Measurements from ENCODE around the gene KIR2DL4.
"Not testable (repeated sequence)": the region's sequence is repeated elsewhere in the genome, so short reads cannot be mapped to it uniquely, and the experiment has no call there.

The KIR2DL4 gene

DNA sequence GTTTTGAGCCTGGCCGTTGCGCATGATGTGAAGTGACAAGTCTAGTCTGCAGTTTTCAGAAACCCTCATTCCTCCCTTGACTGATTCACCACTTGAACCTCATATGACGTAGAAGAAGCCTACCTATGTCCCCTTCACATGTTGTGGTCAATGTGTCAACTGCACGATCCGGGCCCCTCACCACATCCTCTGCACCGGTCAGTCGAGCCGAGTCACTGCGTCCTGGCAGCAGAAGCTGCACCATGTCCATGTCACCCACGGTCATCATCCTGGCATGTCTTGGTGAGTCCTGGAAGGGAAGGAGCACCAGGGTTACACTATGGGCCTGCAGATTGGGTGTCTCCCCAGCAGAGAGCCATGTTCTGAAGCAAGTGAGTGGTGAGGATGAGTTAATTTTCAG, at the start of gene KIR2DL4:
Gene KIR2DL4, plus strand, starts transcription at position 201 of the 400 bp plus-strand sequence. Its CDS starts 42 bp downstream, at position 243.
- Mint-ChIP-seq H3K4me3 (peak within 1 kb of the TSS; percentile 30), H3K36me3 (no peaks in the 10 kb centered on the region), H3K27ac (peak within 1 kb of the TSS; percentile 18), H3K9me3 (peaks cover 2% of the 10 kb centered on the region), H3K4me1 (peaks cover 7% of the 10 kb centered on the region)
- DNase-seq (ENCODE audit: low spot score in 2 of 2), result peak in 1 of 2 donors; percentile 67
- peak; percentile 75 for ATAC-seq

DNA sequence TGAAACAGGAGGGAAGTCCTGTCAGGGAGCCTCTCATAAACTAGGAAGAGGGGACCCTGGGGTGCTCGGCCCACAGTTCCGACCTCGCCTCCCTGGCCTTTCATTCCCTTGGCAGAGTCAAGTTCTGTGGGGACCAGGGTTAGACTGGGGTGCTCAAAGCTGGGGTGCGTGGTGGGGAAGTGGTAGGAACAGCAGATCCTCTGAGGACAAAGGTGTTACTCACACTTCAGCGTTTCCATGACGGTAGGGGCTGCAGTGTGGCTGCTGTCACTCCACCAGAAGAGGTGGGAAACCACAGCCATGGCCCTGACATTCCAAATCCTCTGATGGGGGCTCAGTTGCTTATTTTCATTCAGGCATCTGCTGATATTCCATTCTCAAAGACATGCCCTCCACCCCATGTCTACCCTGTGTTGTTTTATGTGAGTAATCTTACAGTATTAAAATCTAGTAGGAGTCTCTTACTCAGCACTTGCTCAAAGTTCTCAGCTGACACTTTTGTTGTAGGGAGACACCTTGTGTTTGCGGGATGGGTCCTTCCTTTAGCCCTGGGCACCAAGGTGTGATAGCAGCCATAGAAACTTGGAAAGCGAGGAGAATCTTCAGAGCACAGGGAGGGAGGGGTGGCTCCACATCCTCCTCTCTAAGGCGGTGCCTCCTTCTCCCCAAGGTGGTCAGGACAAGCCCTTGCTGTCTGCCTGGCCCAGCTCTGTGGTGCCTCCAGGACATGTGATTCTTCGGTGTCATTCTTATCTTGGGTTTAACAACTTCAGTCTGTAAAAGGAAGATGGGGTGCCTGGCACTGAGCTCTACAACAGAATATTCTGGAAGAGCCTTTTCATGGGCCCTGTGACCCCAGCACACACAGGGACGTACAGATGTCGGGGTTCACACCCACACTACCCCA, 47.0 kb upstream of the KIR2DL4 start:
- H3K4me1 Mint-ChIP-seq; H3K27ac Mint-ChIP-seq; H3K9me3 Mint-ChIP-seq; H3K36me3 Mint-ChIP-seq; H3K4me3 Mint-ChIP-seq; DNase-seq (ENCODE audit: low spot score in 2 of 2): not testable (repeated sequence)
- peak; percentile 46 for ATAC-seq

DNA sequence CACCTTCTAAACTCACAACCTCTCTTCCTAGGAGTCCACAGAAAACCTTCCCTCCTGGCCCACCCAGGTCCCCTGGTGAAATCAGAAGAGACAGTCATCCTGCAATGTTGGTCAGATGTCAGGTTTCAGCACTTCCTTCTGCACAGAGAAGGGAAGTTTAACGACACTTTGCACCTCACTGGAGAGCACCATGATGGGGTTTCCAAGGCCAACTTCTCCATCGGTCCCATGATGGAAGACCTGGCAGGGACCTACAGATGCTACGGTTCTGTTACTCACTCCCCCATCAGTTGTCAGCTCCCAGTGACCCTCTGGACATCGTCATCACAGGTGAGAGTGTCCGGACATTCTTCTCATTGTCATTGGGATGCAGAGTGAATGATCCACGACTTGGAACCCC, 44.8 kb upstream of the KIR2DL4 start:
- not testable (repeated sequence) for H3K4me1 Mint-ChIP-seq; H3K36me3 Mint-ChIP-seq; H3K9me3 Mint-ChIP-seq; ATAC-seq; H3K4me3 Mint-ChIP-seq; DNase-seq (ENCODE audit: low spot score in 2 of 2); H3K27ac Mint-ChIP-seq

DNA sequence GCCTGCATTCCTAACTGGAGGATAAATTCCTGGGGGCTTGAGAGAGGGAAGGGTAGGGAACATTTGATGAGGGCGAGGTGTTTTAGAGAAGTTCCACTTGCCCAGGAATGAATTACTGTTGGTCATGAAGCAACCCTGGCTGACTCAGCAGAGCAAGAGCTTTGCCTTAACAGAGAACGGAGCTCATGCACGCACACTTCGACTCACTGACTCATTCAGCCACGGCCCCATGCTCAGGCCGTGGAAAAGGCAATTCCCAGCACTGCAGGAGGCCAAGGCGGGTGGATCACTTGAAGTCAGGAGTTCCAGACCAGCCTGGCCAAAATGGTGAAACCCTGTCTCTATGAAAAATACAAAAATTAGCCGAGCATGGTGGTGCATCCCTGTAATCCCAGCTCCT, 39.2 kb upstream of the KIR2DL4 start:
- H3K4me3 Mint-ChIP-seq; H3K27ac Mint-ChIP-seq; DNase-seq (ENCODE audit: low spot score in 2 of 2); H3K9me3 Mint-ChIP-seq; H3K4me1 Mint-ChIP-seq; ATAC-seq; H3K36me3 Mint-ChIP-seq: not testable (repeated sequence)

DNA sequence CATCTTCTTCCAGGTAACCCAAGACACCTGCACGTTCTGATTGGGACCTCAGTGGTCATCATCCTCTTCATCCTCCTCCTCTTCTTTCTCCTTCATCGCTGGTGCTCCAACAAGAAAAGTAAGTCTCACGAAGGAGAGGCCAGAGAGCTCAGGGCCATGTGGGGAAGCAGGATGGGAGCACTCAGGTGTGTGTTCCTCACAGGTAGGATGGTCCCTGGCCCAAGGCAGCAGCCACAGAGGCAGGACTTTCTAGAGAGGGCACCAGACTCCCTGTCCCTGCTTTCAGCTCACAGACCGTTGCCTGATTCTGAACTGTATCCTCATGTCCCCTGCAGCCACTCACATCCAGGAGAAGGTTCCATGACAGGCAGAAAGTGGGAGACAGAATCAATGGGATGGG, 36.9 kb upstream of the KIR2DL4 start:
- H3K4me3 Mint-ChIP-seq; H3K27ac Mint-ChIP-seq; H3K4me1 Mint-ChIP-seq; H3K36me3 Mint-ChIP-seq; DNase-seq (ENCODE audit: low spot score in 2 of 2); H3K9me3 Mint-ChIP-seq; ATAC-seq: not testable (repeated sequence)

DNA sequence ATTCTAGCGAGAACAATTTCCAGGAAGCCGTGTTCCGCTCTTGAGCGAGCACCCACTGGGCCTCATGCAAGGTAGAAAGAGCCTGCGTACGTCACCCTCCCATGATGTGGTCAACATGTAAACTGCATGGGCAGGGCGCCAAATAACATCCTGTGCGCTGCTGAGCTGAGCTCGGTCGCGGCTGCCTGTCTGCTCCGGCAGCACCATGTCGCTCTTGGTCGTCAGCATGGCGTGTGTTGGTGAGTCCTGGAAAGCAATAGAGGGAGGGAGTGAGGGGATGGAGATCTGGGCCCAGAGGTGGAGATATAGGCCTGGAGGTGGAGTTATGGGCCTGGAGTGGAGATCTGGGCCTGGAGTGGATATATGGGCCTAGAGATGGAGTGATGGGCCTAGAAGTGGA, 33.8 kb upstream of the KIR2DL4 start, which contains the start of gene KIR2DL1:
Gene KIR2DL1, plus strand, starts transcription at position 148 of the 400 bp plus-strand sequence. Its CDS starts 58 bp downstream, at position 206.
- not testable (repeated sequence) for ATAC-seq; DNase-seq (ENCODE audit: low spot score in 2 of 2); H3K9me3 Mint-ChIP-seq; H3K4me1 Mint-ChIP-seq; H3K27ac Mint-ChIP-seq; H3K36me3 Mint-ChIP-seq; H3K4me3 Mint-ChIP-seq

DNA sequence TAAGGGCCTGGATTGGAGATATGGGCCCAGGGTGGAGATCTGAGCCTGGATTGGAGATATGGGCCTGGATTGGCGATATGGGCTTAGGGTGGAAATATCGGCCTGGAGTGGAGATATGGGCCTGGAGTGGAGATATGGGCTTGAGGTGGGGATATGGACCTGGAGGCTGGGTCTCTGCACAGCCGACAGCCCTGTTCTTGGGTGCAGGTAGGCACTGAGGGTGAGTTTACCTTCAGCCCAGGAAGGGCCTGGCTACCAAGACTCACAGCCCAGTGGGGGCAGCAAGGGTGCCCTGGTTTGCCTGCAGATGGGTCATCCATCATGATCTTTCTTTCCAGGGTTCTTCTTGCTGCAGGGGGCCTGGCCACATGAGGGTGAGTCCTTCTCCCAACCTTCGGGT, 32.9 kb upstream of the KIR2DL4 start:
- H3K4me1 Mint-ChIP-seq; ATAC-seq; H3K27ac Mint-ChIP-seq; H3K4me3 Mint-ChIP-seq; H3K36me3 Mint-ChIP-seq; H3K9me3 Mint-ChIP-seq; DNase-seq (ENCODE audit: low spot score in 2 of 2): not testable (repeated sequence)

DNA sequence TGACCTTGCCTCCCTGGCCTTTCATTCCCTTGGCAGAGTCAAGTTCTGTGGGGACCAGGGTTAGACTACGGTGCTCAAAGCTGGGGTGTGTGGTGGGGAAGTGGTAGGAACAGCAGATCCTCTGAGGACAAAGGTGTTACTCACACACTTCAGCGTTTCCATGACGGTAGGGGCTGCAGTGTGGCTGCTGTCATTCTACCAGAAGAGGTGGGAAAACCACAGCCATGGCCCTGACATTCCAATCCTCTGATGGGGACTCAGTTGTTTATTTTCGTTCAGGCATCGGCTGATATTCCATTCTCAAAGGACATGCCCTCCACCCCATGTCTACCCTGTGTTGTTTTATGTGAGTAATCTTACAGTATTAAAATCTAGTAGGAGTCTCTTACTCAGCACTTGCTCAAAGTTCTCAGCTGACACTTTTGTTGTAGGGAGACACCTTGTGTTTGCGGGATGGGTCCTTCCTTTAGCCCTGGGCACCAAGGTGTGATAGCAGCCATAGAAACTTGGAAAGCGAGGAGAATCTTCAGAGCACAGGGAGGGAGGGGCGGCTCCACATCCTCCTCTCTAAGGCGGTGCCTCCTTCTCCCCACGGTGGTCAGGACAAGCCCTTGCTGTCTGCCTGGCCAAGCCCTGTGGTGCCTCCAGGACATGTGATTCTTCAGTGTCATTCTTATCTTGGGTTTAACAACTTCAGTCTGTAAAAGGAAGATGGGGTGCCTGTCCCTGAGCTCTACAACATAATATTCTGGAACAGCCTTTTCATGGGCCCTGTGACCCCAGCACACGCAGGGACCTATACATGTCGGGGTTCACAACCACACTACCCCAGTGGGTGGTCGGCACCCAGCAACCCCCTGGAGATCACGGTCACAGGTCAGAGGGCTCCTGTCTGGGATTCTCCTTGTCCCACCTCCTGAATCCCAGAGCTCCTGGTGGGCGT, 32.1 kb upstream of the KIR2DL4 start:
- peak; percentile 63 for ATAC-seq

DNA sequence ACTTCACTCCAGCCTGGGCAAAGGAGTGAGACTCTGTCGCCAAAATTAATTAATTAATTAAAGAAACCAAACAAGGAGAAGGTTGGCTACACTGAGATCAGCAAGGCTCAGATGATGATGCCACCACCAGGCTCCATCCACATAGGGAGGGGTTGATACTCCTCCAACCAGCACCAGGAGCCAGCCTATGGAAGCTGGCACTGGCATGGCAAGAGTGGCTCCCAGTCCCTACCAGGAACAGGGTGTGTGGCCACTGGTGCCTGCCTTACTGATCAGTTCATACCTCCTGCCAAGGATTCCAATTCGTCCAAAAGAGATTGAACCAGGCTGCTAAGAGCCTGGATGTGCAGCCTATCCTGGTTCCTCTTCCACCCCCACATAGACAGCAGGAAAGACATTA, 30.7 kb upstream of the KIR2DL4 start:
- H3K4me3 Mint-ChIP-seq; DNase-seq (ENCODE audit: low spot score in 2 of 2); H3K27ac Mint-ChIP-seq; H3K36me3 Mint-ChIP-seq; H3K9me3 Mint-ChIP-seq; ATAC-seq; H3K4me1 Mint-ChIP-seq: not testable (repeated sequence)

More for the DNA sequence above, 32.1 kb upstream of the KIR2DL4 start:
- H3K4me3 Mint-ChIP-seq; DNase-seq (ENCODE audit: low spot score in 2 of 2); H3K9me3 Mint-ChIP-seq; H3K27ac Mint-ChIP-seq; H3K4me1 Mint-ChIP-seq; H3K36me3 Mint-ChIP-seq: not testable (repeated sequence)

DNA sequence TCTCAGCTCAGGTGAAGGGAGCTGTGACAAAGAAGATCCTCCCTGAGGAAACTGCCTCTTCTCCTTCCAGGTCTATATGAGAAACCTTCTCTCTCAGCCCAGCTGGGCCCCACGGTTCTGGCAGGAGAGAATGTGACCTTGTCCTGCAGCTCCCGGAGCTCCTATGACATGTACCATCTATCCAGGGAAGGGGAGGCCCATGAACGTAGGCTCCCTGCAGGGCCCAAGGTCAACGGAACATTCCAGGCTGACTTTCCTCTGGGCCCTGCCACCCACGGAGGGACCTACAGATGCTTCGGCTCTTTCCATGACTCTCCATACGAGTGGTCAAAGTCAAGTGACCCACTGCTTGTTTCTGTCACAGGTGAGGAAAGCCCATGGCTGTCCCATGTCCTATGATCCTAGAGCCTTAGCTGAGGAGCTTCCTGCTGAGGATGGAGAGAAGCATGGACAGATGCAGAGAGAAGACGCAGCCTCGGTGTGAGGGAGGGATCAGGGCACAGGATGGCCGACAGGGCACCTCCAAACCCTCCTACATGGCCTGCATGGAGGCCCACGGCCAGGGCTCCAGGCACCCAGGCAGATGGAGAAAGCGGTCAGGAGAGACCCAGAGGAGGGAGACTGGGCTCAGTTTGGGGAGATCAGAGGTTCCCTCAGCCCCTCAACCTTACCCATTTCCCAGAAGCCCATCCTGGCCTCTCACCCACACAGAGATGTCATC, 28.2 kb upstream of the KIR2DL4 start:
- peak; percentile 28 for ATAC-seq
- H3K4me1 Mint-ChIP-seq; H3K4me3 Mint-ChIP-seq; H3K27ac Mint-ChIP-seq; H3K9me3 Mint-ChIP-seq; DNase-seq (ENCODE audit: low spot score in 2 of 2); H3K36me3 Mint-ChIP-seq: not testable (repeated sequence)

DNA sequence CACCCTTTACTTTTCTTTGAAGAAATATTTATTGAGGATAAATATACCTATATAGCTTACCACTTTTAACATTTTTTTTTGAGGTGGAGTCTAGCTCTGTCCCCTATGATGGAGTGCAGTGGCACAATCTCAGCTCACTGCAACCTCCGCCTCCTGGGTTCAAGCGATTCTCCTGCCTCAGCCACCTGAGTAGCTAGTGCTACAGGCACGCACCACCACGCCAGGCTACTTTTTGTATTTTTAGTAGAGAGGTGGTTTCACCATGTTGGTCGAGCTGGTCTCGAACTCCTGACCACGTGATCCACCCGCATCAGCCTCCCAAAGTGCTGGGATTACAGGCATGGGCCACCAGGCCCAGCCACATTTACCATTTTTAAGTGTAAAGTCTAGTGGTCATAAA, 27.6 kb upstream of the KIR2DL4 start:
- peak; percentile 11 for ATAC-seq
- H3K36me3 Mint-ChIP-seq; H3K27ac Mint-ChIP-seq; H3K4me1 Mint-ChIP-seq; H3K9me3 Mint-ChIP-seq; DNase-seq (ENCODE audit: low spot score in 2 of 2); H3K4me3 Mint-ChIP-seq: not testable (repeated sequence)

DNA sequence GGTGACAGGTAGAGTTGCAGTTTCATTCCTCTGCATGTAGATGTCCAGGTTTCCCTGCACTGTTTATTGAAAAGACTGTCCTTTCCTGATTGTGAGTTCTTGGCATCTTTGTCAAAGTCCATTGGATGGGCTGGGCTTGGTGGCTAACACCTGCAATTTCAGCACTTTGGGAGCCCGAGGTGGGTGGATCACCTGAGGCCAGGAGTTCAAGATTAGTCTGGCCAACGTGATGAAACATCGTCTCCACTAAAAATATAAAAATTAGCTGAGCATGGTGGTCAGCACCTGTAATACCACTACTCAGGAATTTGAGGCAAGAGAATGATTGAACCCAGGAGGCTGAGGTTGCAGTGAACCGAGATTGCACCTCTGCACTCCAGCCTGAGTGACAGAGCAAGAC, 25.6 kb upstream of the KIR2DL4 start:
- not testable (repeated sequence) for ATAC-seq; H3K9me3 Mint-ChIP-seq; H3K27ac Mint-ChIP-seq; H3K4me1 Mint-ChIP-seq; H3K36me3 Mint-ChIP-seq; H3K4me3 Mint-ChIP-seq; DNase-seq (ENCODE audit: low spot score in 2 of 2)

DNA sequence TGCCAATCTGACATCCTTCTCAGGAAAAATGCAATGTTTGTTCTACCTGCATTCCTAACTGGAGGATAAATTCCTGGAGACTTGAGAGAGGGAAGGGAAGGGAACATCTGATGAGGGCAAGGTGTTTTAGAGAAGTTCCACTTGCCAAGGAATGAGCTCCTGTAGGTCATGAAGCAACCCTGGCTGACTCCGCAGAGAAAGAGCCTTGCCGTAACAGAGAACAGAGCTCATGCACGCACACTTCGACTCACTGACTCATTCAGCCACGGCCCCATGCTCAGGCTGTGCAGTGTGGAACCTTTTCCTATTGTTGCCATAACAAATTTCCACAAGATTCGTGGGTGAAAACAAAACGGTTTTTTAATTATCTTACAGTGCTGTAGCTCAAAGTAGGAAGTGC, 24.5 kb upstream of the KIR2DL4 start:
- ATAC-seq, result not testable (repeated sequence)

DNA sequence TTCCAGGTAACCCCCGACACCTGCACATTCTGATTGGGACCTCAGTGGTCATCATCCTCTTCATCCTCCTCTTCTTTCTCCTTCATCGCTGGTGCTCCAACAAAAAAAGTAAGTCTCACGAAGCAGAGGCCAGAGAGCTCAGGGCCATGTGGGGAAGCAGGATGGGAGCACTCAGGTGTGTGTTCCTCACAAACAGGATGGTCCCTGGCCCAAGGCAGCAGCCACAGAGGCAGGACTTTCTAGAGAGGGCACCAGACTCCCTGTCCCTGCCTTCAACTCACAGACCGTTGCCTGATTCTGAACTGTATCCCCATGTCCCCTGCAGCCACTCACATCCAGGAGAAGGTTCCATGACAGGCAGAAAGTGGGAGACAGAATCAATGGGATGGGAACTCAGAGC, 20.5 kb upstream of the KIR2DL4 start:
- H3K4me1 Mint-ChIP-seq; H3K4me3 Mint-ChIP-seq; H3K27ac Mint-ChIP-seq; H3K9me3 Mint-ChIP-seq; H3K36me3 Mint-ChIP-seq; DNase-seq (ENCODE audit: low spot score in 2 of 2); ATAC-seq: not testable (repeated sequence)

More for the DNA sequence above, 24.5 kb upstream of the KIR2DL4 start:
- H3K36me3 Mint-ChIP-seq; H3K4me1 Mint-ChIP-seq; DNase-seq (ENCODE audit: low spot score in 2 of 2); H3K27ac Mint-ChIP-seq; H3K9me3 Mint-ChIP-seq; H3K4me3 Mint-ChIP-seq: not testable (repeated sequence)
